ENCODE results near the gene FCN2.

The FCN2 gene

DNA sequence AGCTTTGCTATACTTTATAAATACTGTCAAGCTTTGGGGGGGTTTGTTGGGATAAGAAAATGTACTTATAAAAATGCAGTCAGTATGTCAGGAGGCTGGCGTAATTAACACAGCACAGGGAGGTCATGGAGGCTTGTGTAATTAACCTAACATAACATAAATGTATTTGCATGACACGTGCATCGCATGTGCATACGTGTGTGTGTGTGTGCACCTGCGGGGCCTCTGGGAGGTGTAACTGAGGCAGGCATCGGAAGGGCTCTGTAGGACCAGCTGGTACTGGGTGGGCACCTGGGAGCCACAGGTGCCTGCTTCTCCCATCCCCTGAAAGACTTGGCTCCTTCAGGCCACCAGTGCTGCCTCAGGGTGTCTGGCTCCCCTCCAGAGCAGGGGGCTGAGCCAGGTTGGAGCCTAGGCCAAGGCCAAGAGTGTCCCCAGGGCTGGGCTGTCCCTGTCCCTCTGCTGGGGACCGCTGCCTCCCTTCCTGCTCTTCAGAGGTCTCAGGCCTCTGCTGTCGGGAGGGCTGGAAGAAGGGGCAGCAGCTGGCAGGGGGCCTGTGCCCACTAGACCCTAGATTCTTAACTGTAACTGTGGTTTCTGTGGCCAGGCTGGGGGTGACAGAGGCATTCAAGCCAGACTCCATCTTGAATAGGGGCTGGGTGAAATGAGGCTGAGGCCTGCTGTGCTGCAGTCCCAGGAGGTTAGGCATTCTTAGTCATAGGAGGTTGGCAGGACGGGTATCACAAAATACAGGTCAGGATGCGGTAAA, 9.0 kb downstream of the FCN2 start:
- no peak for DNase-seq

DNA sequence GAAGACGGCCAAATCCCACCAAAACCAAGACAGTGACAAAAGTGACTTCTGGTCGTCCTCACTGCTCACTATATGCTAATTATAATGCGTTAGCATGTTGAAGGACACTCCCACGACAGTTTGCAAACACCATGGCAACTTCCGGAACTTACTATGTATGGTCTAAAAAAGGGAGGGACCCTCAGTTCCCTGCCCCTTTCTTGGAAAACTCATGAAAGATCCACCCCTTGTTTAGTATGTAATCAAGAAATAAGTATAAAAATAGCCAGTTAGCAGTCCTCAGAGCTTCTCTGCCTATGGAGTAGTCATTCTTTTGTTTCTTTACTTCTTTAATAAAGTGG, 9.5 kb downstream of the FCN2 start:
- no peak for DNase-seq

DNA sequence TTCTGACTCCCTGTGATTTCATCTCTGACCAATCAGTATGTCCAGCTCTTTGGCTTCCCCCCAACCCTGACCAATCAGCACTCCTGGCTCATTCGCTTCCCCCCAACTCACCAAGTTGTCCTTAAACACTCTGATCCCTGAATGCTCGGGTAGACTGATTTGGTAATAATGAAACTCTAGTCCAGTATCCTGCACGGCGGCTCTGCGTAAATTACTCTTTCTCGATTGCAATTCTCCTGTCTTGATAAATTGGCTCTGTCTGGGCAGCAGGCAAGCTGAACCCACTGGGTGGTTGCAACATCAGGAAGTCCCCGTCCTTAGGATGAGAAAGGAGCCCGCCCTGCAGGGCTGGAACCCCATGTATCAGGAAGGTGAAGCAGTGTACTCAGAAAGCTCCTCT, 10.4 kb downstream of the FCN2 start:
- DNase-seq, result no peak

DNA sequence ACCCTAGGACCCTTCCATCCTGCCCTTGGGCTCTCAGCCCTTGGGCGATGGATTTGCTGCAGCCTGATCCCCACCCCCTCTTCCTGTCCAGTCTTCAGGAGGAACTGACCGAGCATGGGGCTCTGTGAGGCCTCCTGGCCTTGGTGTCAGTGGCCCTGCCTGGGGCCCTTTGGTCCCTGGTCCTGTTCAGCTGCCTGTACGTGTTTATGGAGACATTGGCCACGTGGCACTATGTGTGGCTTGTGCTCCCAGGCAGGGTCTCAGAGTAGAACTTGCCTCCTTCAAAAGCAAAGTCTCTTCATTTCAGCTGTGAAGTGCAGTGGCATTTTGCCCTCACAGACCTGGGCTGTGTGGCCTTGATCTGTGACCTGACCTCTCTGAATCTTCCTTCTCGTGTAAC, 11.1 kb downstream of the FCN2 start:
- DNase-seq, result no peak

DNA sequence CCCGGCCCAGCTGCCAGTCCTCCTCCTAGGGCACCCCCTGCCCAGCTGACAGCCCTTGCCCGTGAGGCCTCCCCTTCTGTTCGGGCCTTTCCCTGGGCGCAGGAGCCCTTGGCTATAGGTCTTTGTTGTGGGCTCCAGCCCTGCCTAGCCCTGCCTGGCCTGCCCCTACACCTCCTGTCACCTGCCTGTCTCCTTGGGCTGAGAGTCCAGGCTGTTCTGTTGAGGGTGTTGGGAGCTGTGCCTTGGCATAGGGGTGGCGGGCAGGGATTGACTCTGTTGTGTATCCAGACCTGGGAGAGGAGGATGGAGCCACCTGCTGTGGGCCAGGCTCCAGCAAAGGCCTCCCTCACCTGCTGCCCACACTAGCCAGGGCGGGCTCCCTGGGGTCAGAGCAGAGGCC, 11.6 kb downstream of the FCN2 start:
- DNase-seq, result no peak

DNA sequence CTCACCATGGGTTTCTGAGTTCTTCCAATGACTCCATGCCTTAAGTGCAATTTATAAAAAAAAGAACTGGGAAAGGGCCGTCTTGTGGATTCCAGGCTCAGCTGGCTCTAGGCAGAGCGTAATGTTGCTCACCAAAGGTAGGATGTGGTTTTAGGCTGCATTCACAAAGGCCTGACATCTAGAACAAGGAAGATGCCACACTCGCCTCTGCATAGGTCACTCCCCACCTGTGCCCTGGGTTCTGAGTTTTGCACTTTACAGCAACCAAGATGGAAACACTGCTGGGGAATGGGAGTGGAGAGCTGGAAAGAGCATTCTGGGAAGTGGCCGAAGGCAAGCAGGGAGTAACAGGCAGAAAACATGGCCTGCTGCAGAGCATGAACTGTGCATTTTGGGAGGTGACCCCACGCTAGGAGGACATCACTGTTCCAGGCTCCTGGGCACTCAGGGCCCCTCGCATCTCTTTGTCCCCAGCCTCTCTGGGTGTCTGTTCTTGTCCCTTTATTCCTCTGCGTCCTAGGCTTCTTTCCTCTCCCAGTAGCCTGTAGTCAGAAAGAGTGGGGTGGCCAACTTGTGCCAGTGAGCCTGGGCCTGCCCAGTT, 12.3 kb downstream of the FCN2 start:
- no peak for DNase-seq

DNA sequence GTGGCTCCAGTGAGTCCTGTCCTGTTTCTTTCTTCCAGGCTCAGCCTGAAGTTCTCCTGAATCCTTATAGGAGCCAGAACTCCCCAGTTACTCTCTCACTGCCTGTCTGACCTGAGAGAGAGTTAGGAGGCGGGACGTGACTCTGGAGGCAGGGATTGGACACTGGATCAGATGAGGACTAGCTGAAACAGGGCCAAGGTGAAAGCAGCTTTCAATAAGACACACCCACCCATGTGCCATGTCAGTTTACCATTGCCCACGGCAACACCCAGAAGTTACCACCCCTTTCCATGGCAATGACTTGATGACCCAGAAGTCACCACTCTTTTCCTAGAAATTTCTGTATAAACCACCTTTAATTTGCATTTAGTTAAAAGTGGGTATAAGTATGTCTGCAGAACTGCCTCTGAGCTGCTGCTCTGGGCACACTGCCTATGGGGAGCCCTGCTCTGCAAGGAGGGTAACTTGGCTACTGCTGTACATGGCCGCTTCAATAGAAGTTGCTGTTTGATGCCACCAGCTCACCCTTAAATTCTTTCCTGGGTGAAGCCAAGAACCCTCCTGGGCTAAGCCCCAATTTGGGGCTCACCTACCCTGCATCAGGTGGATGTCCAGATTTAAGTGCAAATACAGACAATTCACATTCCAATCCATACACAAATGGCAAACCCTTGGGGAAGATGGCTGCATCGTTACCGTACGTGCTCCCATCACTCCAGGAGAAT, 13.7 kb downstream of the FCN2 start:
- DNase-seq, result no peak

DNA sequence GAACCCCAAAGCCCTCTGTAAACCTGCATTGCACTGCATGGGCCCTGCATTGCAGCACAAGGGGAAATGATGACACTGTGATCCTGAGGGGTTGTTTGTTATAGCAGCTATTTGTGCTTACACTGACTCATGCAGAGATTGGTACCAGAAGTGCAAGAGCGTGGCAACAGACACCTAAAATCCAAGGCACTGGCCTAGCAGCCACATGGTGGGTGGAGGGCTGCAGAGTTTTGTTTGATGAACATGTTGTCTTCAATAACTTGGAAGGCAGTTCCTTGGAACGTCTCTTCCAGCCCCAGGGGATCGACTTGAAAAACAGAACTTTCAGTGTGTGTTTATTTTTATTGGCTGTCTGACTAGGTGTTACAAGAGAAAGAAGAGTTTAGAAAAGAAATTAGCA, 14.5 kb downstream of the FCN2 start:
- no peak for DNase-seq

DNA sequence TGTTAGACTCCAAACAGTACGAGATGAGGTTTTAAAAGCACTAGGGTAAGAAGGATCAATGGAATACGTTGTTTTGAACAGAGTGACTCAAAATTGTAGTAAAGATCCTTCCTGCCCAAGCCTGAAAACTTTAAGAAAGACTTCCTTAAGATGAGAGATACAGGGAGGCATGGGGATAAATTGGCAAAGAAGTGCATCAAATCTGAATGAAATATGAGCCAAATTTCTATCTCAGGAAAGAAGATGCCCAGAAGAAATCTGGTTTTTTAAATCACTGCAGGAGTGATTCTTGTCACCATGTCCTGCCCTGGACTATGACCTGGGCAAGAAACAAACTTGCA, 14.9 kb downstream of the FCN2 start:
- DNase-seq, result no peak

DNA sequence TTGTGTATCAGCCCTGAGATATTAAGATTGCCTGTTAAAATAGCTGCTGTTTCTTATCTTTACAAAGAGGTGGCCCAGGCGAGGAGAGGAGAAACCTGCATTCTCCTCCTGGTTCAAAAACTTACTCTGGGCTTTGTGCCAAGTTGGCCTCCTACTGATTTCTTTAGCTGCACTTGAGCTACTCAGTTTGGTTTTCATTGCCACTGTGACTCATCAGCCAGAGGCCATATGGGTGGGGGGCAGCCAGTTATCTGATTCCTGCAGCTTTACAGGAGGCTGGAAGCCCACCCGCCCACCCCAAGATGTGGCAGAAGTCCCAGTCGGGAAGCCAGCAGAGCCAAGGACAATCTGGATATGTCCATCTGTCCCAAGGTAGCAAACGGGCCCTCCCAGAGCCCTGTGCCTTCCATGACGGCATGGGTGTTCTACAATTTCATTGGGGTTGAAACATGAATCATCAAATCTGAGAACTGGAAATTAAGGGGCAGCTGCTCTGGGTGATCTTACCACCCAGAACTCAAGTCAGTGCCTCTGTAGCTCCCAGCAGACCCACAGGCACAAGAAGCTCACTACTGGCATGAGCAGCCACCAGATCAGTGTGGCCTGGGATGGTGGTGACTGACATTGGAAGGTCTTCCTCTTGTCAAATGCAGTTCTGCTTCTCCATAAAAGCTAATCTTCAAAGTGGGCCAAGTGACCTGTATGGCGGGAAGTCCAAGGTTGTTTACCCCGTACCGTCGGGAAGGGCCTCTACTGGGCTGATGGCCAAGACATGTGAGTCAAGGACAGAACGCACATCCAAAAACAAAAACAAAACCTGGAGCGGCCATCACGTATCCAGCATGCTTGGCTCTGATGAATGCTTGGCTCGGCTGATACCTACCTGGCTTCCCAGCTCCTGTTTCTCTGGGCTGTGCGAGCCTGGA, 15.6 kb downstream of the FCN2 start:
- DNase-seq, result no peak

DNA sequence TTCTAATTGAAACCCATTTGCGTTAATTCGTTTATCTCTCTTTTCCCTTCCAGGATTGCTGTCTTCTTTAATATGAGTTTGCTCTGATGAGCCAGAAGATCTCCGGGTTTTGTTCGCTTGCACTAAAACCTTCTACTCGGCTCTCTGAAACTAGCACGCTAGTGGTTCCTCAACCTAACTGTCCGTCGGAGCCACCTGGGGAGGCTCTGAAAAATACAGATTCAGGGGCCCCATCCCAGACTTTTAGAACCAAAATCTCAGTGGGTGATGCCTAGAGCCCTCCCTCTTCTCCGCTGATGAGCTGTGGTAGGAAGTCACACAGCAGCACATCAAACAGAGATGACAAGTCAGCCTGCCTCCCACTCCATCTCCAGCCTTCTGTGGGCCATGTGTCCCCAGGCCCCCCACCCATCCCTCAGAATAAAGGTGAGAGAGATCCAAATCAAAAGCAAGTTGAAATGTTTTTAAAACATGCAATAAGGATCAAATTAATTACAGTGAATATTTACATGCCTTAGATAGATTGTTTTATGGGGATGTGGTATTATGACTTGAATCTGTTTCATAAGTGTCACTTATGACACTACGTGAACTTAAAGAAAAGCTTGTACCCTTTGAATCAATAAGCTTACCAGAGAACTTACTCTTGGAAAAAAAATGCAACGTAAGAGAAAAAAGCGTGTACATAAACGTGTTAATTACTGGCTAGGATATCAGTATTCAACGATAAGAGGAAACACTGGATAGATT, 16.4 kb downstream of the FCN2 start:
- no peak for DNase-seq

DNA sequence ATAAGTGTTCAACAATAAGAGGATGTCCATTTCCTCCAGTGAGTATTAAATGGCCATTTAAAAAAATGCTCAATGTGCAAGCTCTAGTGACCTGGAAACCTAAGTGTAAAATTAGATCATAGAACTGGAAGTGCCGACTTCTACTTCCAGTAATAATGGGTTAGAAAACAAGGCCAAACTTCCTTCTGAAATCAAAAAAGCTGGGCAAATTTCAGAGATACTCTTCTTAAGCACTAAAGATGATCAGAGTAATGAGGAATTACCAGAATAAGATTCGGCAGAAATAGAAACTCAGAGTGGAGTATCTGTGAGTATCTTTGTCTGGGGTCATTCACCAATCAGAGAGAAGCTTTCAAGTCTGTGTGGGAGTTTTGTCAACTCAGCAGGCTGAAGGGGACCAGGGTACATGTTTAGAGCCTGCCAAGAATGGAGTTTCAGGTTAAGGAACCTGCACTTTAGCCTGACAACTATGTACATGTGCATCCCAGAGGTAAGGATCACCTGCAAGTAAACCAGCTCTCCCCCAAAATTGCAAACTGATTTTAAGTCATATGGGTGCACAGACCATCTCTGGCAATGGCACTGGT, 17.1 kb downstream of the FCN2 start:
- DNase-seq, result no peak

DNA sequence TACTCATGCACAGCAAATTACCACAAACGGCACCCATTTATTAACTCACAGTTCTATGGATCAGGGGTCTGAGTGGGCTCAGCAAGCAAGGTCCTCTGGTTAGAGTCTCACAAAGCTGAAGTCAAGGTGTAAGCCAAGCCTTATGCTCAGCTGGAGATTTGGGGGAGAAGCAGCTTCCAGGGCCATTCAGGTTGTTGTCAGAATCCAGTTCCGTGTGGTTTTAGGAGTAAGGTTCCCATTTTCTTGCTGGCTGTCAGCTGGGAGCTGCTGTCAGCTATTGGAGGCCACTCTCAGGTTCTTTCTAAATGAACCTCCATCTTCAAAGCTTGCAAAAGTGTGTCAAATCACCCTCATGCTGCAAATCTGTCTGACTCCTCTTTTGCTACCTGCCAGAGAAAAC, 17.7 kb downstream of the FCN2 start:
- DNase-seq, result no peak

DNA sequence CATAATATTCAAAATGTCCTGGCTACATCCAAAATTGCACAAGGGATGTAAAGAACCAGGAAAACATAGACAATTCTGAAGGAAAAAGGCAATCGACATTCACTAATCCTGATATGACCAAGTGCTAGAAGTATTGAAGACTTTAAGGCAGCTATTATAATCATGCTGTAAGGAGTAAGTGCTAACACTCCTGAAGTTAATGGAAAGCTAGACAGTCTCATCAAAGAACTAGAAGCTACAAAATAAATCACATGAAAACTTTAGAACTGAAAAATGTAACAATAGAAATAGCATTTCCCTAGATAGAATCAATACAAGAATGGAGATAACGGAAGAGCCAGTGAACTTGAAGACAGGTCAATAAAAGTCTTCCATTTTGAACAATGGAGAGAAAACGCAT, 18.6 kb downstream of the FCN2 start:
- DNase-seq, result no peak

DNA sequence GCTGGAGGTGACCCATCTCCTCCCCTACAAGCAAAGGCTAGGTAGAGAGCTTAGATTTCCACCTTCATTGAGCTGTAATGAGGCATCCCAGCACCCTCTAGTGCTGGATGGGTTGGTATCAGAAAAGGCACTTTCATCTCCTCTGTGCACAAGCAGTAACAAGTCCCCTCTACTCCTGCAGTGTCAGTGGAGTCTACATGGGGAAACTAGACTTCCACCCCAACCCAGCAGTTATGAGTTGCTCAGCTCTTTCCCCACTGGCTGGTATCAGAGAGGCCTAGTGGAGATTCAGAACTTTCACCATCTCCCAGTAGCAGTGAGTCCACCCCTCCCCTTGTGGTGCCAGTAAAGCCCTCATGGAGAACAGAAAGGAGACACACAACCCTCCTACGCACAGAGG, 19.2 kb downstream of the FCN2 start:
- no peak for DNase-seq

DNA sequence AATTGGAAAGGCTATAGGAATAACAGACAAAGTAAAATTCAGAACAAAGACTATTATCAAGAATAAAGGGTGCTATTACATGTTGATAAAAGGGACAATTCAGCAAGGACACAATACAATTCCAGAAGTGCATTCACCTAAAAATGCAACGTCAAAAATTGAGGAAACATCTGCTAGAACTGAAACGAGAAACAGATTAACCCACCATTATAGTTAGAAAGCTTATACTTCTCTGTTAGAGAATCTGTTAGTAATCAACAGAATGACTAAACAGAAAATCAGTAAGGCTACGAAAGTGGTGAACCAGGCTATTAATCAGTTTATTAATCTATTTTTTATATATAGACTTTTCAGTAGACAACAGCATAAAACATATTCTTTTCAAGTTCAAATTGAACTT, 22.3 kb downstream of the FCN2 start:
- DNase-seq, result no peak

DNA sequence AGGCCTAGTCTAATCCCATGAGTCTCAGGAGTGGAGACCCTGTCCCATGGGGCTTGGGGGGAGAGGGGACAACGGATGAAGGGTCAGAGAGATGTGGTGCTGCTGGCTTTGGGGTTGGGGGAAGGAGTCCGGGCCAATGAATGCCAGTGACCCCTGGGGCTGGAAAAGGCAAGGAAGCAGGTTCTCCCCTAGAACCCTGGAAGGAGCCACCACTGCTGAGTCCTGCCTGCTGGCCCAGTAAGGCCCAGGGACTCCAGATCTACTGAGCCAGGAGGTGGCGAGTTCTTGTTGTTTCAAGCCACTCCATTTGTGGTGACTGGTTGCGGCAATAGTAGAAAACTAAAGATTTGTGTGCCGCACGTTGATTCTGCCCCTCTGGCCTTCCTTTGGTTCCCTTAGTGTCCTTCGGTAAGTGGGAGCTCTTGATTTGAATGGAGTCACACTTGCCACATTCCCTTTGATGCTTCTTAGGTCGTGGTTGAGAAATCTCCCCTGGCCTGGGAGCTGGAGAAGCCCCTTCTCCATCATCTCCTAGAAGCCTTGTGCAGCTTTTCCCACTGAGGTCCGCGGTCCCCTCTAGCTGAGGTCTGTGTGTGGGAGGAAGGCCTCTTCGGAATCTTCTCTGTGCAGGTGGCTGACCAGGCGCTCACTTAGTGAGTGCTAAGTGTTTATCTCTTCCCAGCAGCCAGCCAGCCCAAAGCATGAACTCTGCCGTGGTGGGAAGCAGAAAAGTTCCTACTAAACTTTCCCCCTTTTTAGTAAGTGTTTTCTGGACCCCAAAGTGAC, 28.1 kb downstream of the FCN2 start:
- no peak for DNase-seq

DNA sequence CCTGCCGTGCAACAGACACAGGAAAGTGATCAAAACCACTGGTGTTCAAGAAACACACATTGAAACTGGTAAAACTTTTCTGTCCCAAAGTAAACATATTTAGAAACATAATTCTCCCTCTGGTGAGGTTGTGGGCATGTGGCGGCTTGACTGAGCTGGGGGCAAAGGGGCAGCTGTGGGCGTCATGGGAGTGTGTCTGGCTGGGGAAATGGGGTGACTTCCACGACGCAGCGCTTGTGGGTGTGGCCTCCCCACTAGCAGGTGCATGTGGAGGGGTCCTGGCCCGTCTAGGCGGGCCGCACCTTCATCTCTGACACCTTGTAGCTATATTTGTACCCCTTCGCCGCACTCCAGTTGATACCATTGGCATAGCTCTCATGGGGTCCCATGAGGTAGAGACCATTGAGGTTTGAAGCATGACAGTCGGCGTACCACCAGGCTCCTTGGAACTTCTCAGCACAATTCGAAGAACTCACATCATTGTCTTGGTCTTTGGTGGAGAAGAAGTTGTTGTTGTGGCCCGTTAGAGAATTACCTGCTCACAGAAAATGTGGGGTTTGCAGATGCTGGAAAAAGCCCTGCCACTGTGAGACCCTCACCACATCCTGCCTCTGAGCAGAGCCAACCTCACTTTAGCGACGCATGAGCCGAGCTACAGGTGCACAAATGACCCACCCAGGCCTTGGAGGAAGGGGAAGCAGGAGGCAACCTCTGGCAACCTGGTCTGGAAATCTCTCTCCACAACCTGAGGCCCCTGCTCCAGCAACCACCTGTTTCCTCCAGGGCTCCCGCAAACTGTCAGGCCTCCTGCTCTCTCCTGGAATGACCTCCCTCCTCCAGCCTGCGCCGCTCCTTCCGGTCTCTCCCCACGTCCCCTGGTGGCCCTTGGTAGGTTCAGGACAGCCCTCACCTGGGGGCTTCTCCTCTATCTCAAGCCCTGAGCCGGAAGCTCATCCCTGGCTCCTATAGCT, 29.2 kb downstream of the FCN2 start:
- no peak for DNase-seq

DNA sequence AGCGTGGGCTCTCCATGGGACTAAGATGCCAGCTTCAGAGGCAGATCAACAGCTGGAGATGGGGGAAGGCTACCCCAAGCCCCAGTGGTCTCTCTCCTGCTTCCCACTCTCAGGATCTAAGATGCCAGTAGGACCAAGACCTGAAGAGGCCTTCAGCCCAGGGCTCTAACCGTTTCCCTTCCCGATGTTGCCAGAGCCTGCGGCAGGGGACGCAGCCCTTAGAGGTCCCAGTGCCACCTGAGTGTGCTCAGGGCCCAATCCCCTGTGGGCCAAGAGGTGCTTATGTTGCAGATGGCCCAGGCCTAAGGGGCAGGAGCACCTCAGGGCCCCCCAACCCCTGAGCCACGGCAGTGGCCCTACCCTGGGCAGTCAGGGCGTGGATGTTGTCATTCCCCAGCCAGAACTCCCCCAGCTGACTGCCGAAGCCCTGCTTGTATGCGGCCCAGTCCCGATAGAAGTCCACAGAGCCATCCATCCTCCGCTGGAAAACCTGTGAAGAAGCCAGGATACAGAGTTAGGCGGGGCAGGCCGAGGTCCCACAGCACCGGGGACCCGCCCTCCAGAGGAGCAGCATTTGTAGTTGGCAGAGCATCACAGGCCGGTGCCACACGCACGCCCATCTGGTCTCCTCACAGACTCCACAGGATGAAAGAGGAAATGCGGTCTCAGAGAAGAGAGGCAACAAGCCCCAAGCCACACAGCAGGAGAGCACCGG, 31.7 kb downstream of the FCN2 start:
- no peak for DNase-seq
